Fibroblast of the aortic adventitia (primary cell): ENCODE data around the gene ROCK2. TPM values are rescaled to one million over a fixed set of nuclear protein-coding genes. Genes with fewer than 3 reads are reported as not detected.

Experiments used
- DNase-seq: peaks from one replicate; pipeline ENCODE4 v3.0.0-alpha.2; 2010; ENCODE audit warnings: low read depth
- H3K4me3 ChIP-seq: 2 replicates; pipeline ENCODE4 v1.5.1; 2011; ENCODE audit warnings: low read depth, mild to moderate bottlenecking, control low read depth, low read length, moderate library complexity
- total RNA-seq: library from RNA; depleted of rRNA; stranded (reverse); fragments of >200 nt; gene quantifications from 2 replicates; pipeline ENCODE4 v1.2.3, GENCODE V29; 2012; ENCODE audit warnings: low replicate concordance
- TF ChIP-seq, protein P1 (sequence below): IDR thresholded peaks from 2 replicates; pipeline ENCODE4 v1.5.1; 2011; ENCODE audit warnings: mild to moderate bottlenecking, low read length, control low read depth, inconsistent platforms; ENCODE audit not compliant: insufficient read depth

The ROCK2 gene
- total RNA-seq, 1 donor: 65.3 TPM

DNA sequence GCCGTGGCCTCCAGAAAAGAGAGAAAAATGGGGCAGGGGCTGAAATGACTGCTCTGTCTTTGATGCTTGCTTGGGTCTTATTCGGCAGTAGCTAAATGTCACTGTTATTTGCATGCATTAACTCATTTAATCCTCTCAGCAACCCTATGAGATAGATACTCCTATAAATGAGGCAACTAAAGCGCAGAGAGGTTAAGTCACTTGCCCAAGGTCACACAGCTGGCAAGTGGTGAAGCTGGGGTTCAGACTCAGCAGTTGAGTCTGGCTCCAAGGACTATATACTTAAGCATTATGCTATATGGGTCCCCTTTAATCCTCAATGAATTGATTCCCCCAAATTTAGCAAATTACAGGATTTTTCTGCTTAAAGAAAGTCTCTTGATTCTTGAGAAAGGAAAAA lies 198.4 kb downstream of the ROCK2 start:
- DNase-seq: no peak
- TF ChIP-seq, protein P1, sequence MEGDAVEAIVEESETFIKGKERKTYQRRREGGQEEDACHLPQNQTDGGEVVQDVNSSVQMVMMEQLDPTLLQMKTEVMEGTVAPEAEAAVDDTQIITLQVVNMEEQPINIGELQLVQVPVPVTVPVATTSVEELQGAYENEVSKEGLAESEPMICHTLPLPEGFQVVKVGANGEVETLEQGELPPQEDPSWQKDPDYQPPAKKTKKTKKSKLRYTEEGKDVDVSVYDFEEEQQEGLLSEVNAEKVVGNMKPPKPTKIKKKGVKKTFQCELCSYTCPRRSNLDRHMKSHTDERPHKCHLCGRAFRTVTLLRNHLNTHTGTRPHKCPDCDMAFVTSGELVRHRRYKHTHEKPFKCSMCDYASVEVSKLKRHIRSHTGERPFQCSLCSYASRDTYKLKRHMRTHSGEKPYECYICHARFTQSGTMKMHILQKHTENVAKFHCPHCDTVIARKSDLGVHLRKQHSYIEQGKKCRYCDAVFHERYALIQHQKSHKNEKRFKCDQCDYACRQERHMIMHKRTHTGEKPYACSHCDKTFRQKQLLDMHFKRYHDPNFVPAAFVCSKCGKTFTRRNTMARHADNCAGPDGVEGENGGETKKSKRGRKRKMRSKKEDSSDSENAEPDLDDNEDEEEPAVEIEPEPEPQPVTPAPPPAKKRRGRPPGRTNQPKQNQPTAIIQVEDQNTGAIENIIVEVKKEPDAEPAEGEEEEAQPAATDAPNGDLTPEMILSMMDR: no peak
- H3K4me3 ChIP-seq: no peak overlapping the region

DNA sequence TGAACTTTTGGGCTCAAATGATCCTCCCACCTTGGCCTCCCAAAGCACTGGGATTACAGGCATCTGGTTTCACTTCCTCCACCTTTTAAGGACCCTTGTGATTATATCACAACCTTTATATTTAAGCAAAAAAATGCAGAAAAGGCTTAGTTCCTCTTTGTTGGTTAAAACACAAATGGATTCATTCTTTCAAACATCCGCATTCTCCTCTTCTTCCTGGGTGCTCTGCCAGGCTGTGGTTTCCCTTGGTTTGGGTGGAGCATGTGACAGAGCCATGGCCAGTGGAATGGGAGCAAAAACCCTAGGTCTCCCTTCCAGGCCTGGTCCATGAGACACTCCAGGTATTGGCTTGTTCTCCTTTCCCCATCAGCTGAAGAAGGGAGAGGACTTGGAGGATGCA lies 199.1 kb downstream of the ROCK2 start:
- TF ChIP-seq, protein P1: no peak
- no peak for DNase-seq
- H3K4me3 ChIP-seq: no peak overlapping the region

DNA sequence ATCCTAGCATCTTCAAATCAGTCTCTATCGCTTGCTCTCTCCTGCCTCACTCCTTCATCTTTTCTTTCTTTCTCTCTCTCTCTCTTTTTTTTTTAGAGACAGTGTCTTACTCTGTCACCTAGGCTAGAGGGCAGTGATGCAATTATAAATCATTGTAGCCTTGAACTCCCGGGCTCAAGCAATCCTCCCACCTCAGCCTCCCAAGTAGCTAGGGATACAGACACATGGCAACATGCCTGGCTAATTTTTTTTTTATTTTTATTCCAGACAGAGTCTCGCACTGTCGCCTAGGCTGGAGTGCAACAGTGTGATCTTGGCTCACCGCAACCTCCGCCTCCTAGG lies 199.7 kb downstream of the ROCK2 start:
- TF ChIP-seq, protein P1: no peak
- DNase-seq: no peak
- no peak overlapping the region for H3K4me3 ChIP-seq

DNA sequence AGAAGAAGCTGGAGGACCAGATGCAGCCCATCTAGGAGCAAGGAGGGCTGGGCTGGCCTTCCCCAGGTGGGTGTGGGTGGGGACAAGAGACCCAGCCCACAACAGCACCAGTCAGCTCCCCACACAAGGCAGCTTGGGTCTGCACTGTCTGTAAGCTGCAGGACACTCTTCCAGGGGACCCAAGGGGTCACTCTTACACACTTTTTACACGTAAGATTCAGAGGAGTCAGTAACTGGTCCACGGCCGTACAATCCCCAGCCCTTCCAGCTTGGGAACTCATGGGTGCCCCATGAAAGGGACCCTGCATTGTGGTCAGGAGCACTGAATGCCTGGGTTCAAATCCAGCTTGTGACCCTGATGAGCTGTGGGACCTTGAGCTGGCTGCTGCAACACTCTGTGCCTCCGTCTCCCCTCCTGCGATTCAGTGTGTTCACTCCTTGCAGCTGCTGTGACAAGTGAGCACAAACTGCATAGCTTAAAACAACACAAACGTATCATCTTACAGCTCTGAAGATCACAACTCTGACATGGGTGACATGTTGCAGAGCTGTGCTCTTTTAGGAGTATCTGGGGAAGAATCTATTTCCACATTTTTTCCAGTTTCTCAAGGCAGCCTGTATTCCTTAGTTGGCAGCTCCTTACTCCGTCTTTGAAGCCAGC lies 200.2 kb downstream of the ROCK2 start:
- TF ChIP-seq, protein P1: no peak
- no peak for DNase-seq
- H3K4me3 ChIP-seq: no peak overlapping the region

DNA sequence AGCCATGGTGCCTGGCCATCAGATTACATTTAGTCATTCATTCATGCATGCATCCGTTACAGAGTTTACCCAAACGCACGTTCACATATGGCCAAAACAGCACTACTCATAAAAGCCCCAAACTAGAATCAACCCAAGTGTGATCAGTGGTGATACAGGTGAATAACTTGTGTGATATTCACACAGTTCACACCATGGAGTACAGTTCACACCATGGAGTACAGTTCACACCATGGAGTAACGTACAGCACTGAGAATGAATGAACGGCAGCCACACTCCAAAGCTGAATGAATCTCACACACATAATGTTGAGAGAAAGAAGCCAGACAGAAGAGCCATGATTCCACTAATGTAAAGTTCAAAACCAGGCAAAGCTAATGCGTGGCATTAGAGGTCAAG lies 201.4 kb downstream of the ROCK2 start:
- no peak for DNase-seq
- H3K4me3 ChIP-seq: no peak overlapping the region
- TF ChIP-seq, protein P1: no peak

DNA sequence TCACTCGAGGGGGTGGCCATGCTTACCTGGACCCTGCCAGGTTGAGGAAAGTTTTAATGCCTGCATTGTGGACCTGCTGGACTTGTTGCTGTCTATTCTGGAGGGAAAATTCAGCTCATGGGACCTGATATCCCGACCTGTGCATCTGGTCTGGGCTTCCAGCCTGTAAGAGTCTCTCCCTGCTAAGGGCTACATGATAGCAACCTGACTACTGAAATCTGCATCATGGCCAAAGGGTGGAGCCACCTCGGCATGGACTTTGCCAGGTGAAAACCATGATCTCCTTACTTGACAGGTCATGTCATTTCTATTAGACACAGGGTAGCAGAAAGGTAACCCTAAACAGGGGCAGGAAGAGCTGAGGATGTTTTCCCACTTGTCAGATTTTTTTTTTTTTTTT lies 202.1 kb downstream of the ROCK2 start:
- no peak overlapping the region for H3K4me3 ChIP-seq
- TF ChIP-seq, protein P1: no peak
- no peak for DNase-seq

DNA sequence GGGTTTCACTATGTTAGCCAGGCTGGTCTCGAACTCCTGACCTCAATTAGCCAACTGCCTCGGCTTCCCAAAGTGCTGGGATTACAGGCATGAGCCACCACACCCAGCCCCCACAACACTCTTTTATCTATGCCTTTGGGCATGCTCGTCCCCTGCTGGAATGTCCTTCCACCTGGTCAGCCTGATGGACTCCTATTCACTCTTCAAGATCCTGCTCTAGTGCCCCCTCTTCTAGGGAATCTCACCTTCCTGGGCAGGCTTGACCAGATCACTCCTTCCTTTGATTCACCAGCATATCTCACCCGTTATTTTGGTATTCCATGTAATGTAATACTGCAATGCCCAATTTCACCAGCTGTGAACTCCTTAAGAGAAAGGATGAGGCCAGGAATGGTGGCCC lies 203.1 kb downstream of the ROCK2 start:
- DNase-seq: no peak
- TF ChIP-seq, protein P1: no peak
- no peak overlapping the region for H3K4me3 ChIP-seq
